ENCODE results near the gene TACC2. TPM values are rescaled to one million over a fixed set of nuclear protein-coding genes. Genes with fewer than 3 reads are reported as not detected.

The TACC2 gene
- total RNA-seq, 1 donor from 2014 or later = 400 TPM

- Histone ChIP-seq H3K4me3 (no peak overlapping the region), H3K4me1 (peaks cover 37% of the 10 kb centered on the region), H3K9me3 (replicated peaks) (no peaks in the 10 kb centered on the region), H3K27ac (replicated peaks) (no peak overlapping the region), H3K36me3 (peaks cover 3% of the 10 kb centered on the region), H3K27me3 (ENCODE audit: low read depth) (no peaks in the 10 kb centered on the region)
- no peak for DNase-seq
- intact Hi-C loops (cut with micrococcal nuclease) = no loop called here
- TF ChIP-seq, protein P1, sequence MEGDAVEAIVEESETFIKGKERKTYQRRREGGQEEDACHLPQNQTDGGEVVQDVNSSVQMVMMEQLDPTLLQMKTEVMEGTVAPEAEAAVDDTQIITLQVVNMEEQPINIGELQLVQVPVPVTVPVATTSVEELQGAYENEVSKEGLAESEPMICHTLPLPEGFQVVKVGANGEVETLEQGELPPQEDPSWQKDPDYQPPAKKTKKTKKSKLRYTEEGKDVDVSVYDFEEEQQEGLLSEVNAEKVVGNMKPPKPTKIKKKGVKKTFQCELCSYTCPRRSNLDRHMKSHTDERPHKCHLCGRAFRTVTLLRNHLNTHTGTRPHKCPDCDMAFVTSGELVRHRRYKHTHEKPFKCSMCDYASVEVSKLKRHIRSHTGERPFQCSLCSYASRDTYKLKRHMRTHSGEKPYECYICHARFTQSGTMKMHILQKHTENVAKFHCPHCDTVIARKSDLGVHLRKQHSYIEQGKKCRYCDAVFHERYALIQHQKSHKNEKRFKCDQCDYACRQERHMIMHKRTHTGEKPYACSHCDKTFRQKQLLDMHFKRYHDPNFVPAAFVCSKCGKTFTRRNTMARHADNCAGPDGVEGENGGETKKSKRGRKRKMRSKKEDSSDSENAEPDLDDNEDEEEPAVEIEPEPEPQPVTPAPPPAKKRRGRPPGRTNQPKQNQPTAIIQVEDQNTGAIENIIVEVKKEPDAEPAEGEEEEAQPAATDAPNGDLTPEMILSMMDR (IDR thresholded peaks at IDR 0.05; ENCODE audit: borderline replicate concordance) = no peak
Measured at GRCh38 chr10:121976607-121977006, 12.4 kb upstream of the TACC2 start.

DNA sequence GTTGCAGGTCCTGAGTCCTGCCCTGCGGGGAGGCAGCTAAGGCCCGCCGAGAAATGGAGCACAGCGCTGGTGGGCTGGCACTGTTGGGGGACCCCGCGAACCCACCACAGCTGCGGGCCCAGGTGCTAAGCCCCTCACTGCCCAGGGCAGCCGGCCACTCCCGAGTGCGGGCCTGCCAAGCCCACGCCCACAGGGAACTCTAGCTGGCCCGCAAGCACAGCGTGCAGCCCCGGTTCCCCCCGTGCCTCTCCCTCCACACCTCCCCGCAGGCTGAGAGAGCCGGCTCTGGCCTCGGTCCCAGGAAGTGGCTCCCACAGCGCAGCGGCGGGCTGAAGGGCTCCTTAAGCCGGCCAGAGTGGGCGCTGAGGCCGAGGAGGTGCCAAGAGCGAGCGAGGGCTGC is 10.5 kb upstream of the TACC2 start:
- Histone ChIP-seq H3K9me3 (replicated peaks) (no peaks in the 10 kb centered on the region), H3K27ac (replicated peaks) (no peak overlapping the region), H3K4me3 (no peak overlapping the region), H3K4me1 (peaks cover 22% of the 10 kb centered on the region), H3K27me3 (ENCODE audit: low read depth) (no peaks in the 10 kb centered on the region), H3K36me3 (no peaks in the 10 kb centered on the region)
- no peak for DNase-seq
- intact Hi-C loops (cut with micrococcal nuclease) = no loop called here
- TF ChIP-seq, protein P1 (IDR thresholded peaks at IDR 0.05; ENCODE audit: borderline replicate concordance) = no peak

GRCh38 chr10:121981346-121981745 is 7.6 kb upstream of the TACC2 start:
- peaks cover 14% of the 10 kb centered on the region for H3K9me3 ChIP-seq (replicated peaks)
- no peak overlapping the region for H3K27ac ChIP-seq (replicated peaks)
- H3K4me3 ChIP-seq = no peak overlapping the region
- no peaks in the 10 kb centered on the region for H3K36me3 ChIP-seq
- H3K27me3 ChIP-seq (ENCODE audit: low read depth) = no peaks in the 10 kb centered on the region
- no peak for DNase-seq
- TF ChIP-seq, protein P1 (IDR thresholded peaks at IDR 0.05; ENCODE audit: borderline replicate concordance) = no peak
- no peaks in the 10 kb centered on the region for H3K4me1 ChIP-seq
- intact Hi-C loops (cut with micrococcal nuclease) = no loop called here

DNA sequence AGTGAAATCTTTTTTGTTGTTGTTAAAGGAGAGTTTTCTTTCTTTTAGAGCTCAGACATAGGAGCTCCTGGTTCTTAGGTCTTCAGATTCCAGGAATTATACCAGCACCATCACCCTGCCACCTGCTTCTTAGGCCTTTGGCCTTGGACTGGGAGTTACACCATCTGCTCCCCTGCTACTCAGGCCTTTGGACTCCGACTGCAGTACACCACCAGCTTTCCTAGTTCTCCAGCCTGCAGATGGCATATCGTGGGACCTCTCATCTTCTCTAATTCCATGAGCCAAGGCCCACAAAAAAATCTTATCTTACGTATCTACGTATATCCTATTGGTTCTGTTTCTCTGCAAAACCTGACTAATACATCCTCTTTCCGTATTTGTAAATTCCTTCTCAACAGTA is 5.1 kb upstream of the TACC2 start:
- no peaks in the 10 kb centered on the region for H3K27me3 ChIP-seq (ENCODE audit: low read depth)
- TF ChIP-seq, protein P1 (IDR thresholded peaks at IDR 0.05; ENCODE audit: borderline replicate concordance) = no peak
- H3K4me3 ChIP-seq = no peak overlapping the region
- no peak overlapping the region for H3K27ac ChIP-seq (replicated peaks)
- H3K36me3 ChIP-seq = no peaks in the 10 kb centered on the region
- H3K9me3 ChIP-seq (replicated peaks) = peaks cover 14% of the 10 kb centered on the region
- intact Hi-C loops (cut with micrococcal nuclease) = no loop called here
- no peak for DNase-seq
- peaks cover 4% of the 10 kb centered on the region for H3K4me1 ChIP-seq

- no peak overlapping the region for H3K4me3 ChIP-seq
- H3K27ac ChIP-seq (replicated peaks) = no peak overlapping the region
- H3K27me3 ChIP-seq (ENCODE audit: low read depth) = no peaks in the 10 kb centered on the region
- H3K9me3 ChIP-seq (replicated peaks) = peaks cover 14% of the 10 kb centered on the region
- peaks cover 8% of the 10 kb centered on the region for H3K4me1 ChIP-seq
- no peaks in the 10 kb centered on the region for H3K36me3 ChIP-seq
- intact Hi-C loops (cut with micrococcal nuclease) = no loop called here
- TF ChIP-seq, protein P1 (IDR thresholded peaks at IDR 0.05; ENCODE audit: borderline replicate concordance) = no peak
- no peak for DNase-seq
Measured at GRCh38 chr10:121984463-121984862, 4.5 kb upstream of the TACC2 start.
